NOMO-1 (cell line): Measurements from ENCODE around the gene CRYBB1.

Experiments used
- DNase-seq, 2 experiments: peaks; one replicate each; lab custom pipeline; 2025; ENCODE audit not compliant: unreplicated experiment in 2 of 2; lab: John Stamatoyannopoulos, UW

The CRYBB1 gene

GRCh38 chr22:26581633-26582168 is 36.1 kb downstream of the CRYBB1 start:
- DNase-seq, result no peak

GRCh38 chr22:26581026-26581425 is 36.8 kb downstream of the CRYBB1 start:
- DNase-seq, result no peak

GRCh38 chr22:26580240-26580962 is 37.4 kb downstream of the CRYBB1 start:
- DNase-seq, result no peak

- peak; percentile 70 to 75 for DNase-seq
These were observed 38.4 kb downstream of the CRYBB1 start for GRCh38 chr22:26579331-26579886.

GRCh38 chr22:26577081-26577480 is 40.7 kb downstream of the CRYBB1 start:
- no peak for DNase-seq

GRCh38 chr22:26576026-26576680 is 41.7 kb downstream of the CRYBB1 start:
- DNase-seq, result no peak

GRCh38 chr22:26574001-26574723 is 43.7 kb downstream of the CRYBB1 start:
- no peak for DNase-seq

GRCh38 chr22:26573026-26573662 is 44.7 kb downstream of the CRYBB1 start:
- DNase-seq, result peak; percentile 91 to 99

GRCh38 chr22:26570864-26571525 is 46.8 kb downstream of the CRYBB1 start:
- DNase-seq, result no peak

- no peak for DNase-seq
These were observed 47.7 kb downstream of the CRYBB1 start for GRCh38 chr22:26570115-26570514.

- no peak for DNase-seq
These were observed 49.6 kb downstream of the CRYBB1 start for GRCh38 chr22:26568207-26568706.

- no peak for DNase-seq
These were observed 50.2 kb downstream of the CRYBB1 start for GRCh38 chr22:26567610-26568009.

GRCh38 chr22:26566994-26567393 is 50.8 kb downstream of the CRYBB1 start:
- DNase-seq, result no peak

- DNase-seq, result no peak
These were observed 51.9 kb downstream of the CRYBB1 start for GRCh38 chr22:26565889-26566288.

GRCh38 chr22:26565181-26565580 is 52.6 kb downstream of the CRYBB1 start:
- DNase-seq, result no peak

GRCh38 chr22:26564672-26565071 is 53.2 kb downstream of the CRYBB1 start:
- DNase-seq, result no peak

- no peak for DNase-seq
These were observed 53.6 kb downstream of the CRYBB1 start for GRCh38 chr22:26564181-26564580.

GRCh38 chr22:26563022-26563421 is 54.8 kb downstream of the CRYBB1 start:
- DNase-seq, result no peak

- DNase-seq, result no peak
These were observed 55.9 kb downstream of the CRYBB1 start for GRCh38 chr22:26561756-26562417.
